Astrocyte (in vitro differentiated cells and primary cell): ENCODE measurements around the gene LMNTD2.

Source experiments
- EZH2 ChIP-seq: IDR thresholded peaks from 2 replicates; pipeline ENCODE4 v1.6.1; 2012; ENCODE audit warnings: mild to moderate bottlenecking, low read length, inconsistent platforms; ENCODE audit not compliant: insufficient read depth
- TF ChIP-seq, protein P1 (sequence below): IDR thresholded peaks from 2 replicates; pipeline ENCODE4 v1.5.1; 2011; ENCODE audit warnings: low read depth, mild to moderate bottlenecking, inconsistent platforms, low read length, moderate library complexity; ENCODE audit not compliant: insufficient read depth

DNA sequence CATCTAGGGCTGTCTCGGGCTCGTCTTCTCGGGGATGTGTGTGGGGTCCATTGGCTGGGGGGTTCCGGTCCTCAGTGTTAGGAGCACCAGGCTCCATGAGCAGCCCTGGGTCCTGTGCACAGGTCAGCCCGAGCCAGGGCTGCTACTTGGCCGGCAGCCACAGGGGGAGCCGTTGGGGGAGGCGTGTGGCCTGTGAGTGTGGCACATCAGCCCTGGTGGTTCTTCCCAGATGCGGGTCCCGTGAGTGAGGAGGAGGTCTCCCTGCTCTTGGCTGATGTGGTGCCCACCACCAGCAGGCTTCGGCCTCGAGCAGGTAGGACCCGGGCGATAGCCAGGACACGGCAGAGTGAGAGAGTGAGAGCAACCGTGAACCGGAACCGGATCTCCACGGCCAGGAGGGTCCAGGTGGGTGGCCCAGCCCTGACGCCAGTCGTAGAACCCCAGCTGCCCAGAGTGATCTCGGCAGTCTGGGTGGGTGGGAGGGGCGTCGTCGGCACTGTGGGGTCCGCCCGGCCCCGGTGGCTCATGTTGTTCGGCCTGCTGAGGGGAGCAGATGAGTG, 36.7 kb upstream of the LMNTD2 start:
- no peak for TF ChIP-seq EZH2
- TF ChIP-seq, protein P1, sequence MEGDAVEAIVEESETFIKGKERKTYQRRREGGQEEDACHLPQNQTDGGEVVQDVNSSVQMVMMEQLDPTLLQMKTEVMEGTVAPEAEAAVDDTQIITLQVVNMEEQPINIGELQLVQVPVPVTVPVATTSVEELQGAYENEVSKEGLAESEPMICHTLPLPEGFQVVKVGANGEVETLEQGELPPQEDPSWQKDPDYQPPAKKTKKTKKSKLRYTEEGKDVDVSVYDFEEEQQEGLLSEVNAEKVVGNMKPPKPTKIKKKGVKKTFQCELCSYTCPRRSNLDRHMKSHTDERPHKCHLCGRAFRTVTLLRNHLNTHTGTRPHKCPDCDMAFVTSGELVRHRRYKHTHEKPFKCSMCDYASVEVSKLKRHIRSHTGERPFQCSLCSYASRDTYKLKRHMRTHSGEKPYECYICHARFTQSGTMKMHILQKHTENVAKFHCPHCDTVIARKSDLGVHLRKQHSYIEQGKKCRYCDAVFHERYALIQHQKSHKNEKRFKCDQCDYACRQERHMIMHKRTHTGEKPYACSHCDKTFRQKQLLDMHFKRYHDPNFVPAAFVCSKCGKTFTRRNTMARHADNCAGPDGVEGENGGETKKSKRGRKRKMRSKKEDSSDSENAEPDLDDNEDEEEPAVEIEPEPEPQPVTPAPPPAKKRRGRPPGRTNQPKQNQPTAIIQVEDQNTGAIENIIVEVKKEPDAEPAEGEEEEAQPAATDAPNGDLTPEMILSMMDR = no peak
